NB4 (cell line): ENCODE measurements around the gene APCS.

Experiments
- POLR2A ChIP-seq: IDR thresholded peaks from 2 replicates; pipeline ENCODE4 v1.6.1; 2011; ENCODE audit warnings: mild to moderate bottlenecking; ENCODE audit not compliant: insufficient read length; ENCODE audit errors: extremely low read depth
- TF ChIP-seq, protein P1 (sequence below): IDR thresholded peaks from one replicate; pipeline ENCODE4 v1.5.1; 2012; ENCODE audit warnings: low read depth, low read length

DNA sequence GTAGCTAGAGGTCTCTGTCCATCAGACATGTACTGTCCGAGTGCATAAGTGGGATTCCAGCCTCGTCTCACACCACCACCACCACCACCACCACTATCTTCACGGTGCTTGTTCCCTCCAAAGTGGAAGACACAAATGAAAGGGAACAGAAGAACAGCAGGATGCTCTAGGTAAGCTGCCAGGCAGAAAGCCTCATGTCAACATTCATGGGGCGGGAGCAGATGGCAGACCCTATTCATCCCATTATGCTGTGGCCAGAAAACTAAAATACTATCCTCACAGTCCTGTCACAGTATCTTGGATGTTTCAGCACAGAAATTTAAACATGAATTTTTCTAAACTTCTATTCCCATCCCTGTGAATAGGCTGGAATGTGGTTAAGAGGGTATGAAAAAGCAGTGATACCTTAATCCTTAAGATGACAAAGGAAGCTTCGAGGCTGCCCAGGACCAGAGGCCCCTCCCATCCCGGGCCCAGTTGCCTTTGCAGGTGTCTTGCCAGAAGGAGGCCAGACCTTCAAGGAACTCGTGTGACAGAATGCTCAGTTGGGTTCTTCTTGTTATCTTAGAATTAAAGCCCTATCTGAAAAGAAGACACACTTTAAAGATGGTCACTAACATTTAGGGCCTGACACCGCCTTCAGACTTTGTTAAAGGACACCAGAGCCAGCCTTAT lies 24.7 kb downstream of the APCS start:
- no peak for TF ChIP-seq POLR2A
- TF ChIP-seq, protein P1, sequence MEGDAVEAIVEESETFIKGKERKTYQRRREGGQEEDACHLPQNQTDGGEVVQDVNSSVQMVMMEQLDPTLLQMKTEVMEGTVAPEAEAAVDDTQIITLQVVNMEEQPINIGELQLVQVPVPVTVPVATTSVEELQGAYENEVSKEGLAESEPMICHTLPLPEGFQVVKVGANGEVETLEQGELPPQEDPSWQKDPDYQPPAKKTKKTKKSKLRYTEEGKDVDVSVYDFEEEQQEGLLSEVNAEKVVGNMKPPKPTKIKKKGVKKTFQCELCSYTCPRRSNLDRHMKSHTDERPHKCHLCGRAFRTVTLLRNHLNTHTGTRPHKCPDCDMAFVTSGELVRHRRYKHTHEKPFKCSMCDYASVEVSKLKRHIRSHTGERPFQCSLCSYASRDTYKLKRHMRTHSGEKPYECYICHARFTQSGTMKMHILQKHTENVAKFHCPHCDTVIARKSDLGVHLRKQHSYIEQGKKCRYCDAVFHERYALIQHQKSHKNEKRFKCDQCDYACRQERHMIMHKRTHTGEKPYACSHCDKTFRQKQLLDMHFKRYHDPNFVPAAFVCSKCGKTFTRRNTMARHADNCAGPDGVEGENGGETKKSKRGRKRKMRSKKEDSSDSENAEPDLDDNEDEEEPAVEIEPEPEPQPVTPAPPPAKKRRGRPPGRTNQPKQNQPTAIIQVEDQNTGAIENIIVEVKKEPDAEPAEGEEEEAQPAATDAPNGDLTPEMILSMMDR, result no peak
